Measurements from ENCODE around the gene EIPR1. TPM values are rescaled to one million over a fixed set of nuclear protein-coding genes. Genes with fewer than 3 reads are reported as not detected.

Gene EIPR1
- polyA plus RNA-seq, 2 of the 4 experiments (the other 2 are of a cell fraction): 55.0 to 65.0 TPM

DNA sequence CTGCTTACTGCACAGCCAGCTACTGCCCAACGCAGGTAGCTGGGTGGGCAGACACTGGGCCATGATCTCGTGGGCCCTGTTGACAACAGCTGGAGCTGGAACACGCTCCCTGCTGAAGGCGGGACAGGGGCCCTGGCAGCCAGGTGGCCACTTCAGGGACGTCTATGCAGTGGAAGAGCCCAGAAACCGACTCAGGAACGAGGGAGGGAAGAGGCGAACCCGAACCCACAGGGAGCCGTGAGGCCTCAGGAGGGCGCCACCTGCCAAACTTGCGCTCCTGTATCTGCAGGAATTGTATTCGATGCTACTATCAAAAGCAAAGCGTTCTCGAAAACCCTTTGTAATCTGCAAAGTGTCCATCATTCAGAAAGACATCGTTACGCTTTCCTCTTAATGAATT is 198.4 kb downstream of the EIPR1 start:
- peak in 1 of 2 experiments; percentile 26 for DNase-seq (ENCODE audit: low read depth in 1 of 2, low spot score in 1 of 2)
- TF ChIP-seq MAFK (IDR thresholded peaks at IDR 0.05; ENCODE audit: partially characterized antibody) (no peak), HES2 (IDR thresholded peaks at IDR 0.05) (no peak), MYC (IDR thresholded peaks at IDR 0.05; ENCODE audit: borderline replicate concordance, low read length) (no peak), SMC3 (IDR thresholded peaks at IDR 0.05) (no peak), JUN (IDR thresholded peaks at IDR 0.05) (no peak), RAD21 (conservative IDR thresholded peaks at IDR 0.05 in 1 of 2, IDR thresholded peaks at IDR 0.05 in 1 of 2) (peak in 1 of 2 experiments; percentile 34; a peak in 2 of 5 replicates)
- TF ChIP-seq, protein P1, sequence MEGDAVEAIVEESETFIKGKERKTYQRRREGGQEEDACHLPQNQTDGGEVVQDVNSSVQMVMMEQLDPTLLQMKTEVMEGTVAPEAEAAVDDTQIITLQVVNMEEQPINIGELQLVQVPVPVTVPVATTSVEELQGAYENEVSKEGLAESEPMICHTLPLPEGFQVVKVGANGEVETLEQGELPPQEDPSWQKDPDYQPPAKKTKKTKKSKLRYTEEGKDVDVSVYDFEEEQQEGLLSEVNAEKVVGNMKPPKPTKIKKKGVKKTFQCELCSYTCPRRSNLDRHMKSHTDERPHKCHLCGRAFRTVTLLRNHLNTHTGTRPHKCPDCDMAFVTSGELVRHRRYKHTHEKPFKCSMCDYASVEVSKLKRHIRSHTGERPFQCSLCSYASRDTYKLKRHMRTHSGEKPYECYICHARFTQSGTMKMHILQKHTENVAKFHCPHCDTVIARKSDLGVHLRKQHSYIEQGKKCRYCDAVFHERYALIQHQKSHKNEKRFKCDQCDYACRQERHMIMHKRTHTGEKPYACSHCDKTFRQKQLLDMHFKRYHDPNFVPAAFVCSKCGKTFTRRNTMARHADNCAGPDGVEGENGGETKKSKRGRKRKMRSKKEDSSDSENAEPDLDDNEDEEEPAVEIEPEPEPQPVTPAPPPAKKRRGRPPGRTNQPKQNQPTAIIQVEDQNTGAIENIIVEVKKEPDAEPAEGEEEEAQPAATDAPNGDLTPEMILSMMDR (IDR thresholded peaks at IDR 0.05): 0 out of 3 replicates have a peak, but pooled peaks have one; percentile 9
- peak in 1 of 2 experiments; percentile 61; a peak in 3 of 6 replicates for ATAC-seq
- WGBS (ENCODE audit: missing lambda C conversion rate): 87% methylated on average over 17 of the region's 17 CpGs
- Histone ChIP-seq H3K4me2 (no peak overlapping the region), H3K4me1 (no peaks in the 10 kb centered on the region), H3K4me3 (no peak overlapping the region), H3K9me3 (no peaks in the 10 kb centered on the region), H3K27ac (no peak overlapping the region)
- POLR2A ChIA-PET: no interaction called here
- CTCF ChIA-PET: no interaction called here
- no peak for FAIRE-seq

GRCh38 chr2:3178578-3179031 is 199.0 kb downstream of the EIPR1 start:
- WGBS (ENCODE audit: missing lambda C conversion rate): 86% methylated on average over 1 of the region's 7 CpGs
- no peak overlapping the region for H3K4me2 ChIP-seq
- no peak for ATAC-seq
- TF ChIP-seq HMGXB4 (CRISPR knock-in tag; IDR thresholded peaks at IDR 0.05; ENCODE audit: borderline replicate concordance) (no peak), EHMT2 (IDR thresholded peaks at IDR 0.05; ENCODE audit: low read depth) (no peak)
- no peak overlapping the region for H3K27ac ChIP-seq
- H3K4me1 ChIP-seq: no peaks in the 10 kb centered on the region
- POLR2A ChIA-PET: no interaction called here
- H3K9me3 ChIP-seq: no peaks in the 10 kb centered on the region
- DNase-seq (ENCODE audit: low read depth in 1 of 2, low spot score in 1 of 2): no peak
- FAIRE-seq: no peak
- CTCF ChIA-PET: no interaction called here
- H3K4me3 ChIP-seq: no peak overlapping the region

GRCh38 chr2:3177891-3178577 is 199.6 kb downstream of the EIPR1 start:
- ChIA-PET CTCF (no interaction called here), POLR2A (no interaction called here)
- 89% methylated on average over 10 of the region's 10 CpGs for WGBS (ENCODE audit: missing lambda C conversion rate)
- Histone ChIP-seq H3K4me3 (no peak overlapping the region), H3K4me2 (no peak overlapping the region), H3K27ac (no peak overlapping the region), H3K9me3 (no peaks in the 10 kb centered on the region), H3K4me1 (no peaks in the 10 kb centered on the region)
- FAIRE-seq (no peak), ATAC-seq (no peak), DNase-seq (ENCODE audit: low read depth in 1 of 2, low spot score in 1 of 2) (no peak)
- TF ChIP-seq RARB (CRISPR knock-in tag; IDR thresholded peaks at IDR 0.05) (no peak), CBX2 (IDR thresholded peaks at IDR 0.05; ENCODE audit: borderline replicate concordance, low read depth) (no peak), HEYL (CRISPR knock-in tag; IDR thresholded peaks at IDR 0.05) (no peak), HOXA7 (CRISPR knock-in tag; IDR thresholded peaks at IDR 0.05) (no peak), HMGXB4 (CRISPR knock-in tag; IDR thresholded peaks at IDR 0.05; ENCODE audit: borderline replicate concordance) (no peak), NFE2L2 (conservative IDR thresholded peaks at IDR 0.05; ENCODE audit: low read length) (no peak), REST (IDR thresholded peaks at IDR 0.05) (no peak), NR3C1 (IDR thresholded peaks at IDR 0.05) (no peak), MAFK (IDR thresholded peaks at IDR 0.05; ENCODE audit: partially characterized antibody) (no peak), TP53 (CRISPR knock-in tag; IDR thresholded peaks at IDR 0.05) (no peak), RCOR1 (IDR thresholded peaks at IDR 0.05; ENCODE audit: low read depth, low read length) (no peak), HES2 (IDR thresholded peaks at IDR 0.05) (no peak)
- TF ChIP-seq, protein P2, sequence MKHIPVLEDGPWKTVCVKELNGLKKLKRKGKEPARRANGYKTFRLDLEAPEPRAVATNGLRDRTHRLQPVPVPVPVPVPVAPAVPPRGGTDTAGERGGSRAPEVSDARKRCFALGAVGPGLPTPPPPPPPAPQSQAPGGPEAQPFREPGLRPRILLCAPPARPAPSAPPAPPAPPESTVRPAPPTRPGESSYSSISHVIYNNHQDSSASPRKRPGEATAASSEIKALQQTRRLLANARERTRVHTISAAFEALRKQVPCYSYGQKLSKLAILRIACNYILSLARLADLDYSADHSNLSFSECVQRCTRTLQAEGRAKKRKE (CRISPR knock-in tag; IDR thresholded peaks at IDR 0.05; ENCODE audit: low read depth): no peak
- TF ChIP-seq, protein P3, sequence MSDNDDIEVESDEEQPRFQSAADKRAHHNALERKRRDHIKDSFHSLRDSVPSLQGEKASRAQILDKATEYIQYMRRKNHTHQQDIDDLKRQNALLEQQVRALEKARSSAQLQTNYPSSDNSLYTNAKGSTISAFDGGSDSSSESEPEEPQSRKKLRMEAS (IDR thresholded peaks at IDR 0.05): no peak
